GM18511 (cell line): ENCODE results near the gene SPTBN2.
A peak's percentile ranks its signal among the peaks of the same experiment; 100 is the strongest.
"Not testable (repeated sequence)": the region's sequence is repeated elsewhere in the genome, so short reads cannot be mapped to it uniquely, and the experiment has no call there.

Experiments used
- ATAC-seq: cut with Tn5 transposase; IDR thresholded peaks from one replicate; pipeline ENCODE4 v1.9.1; 2021; ENCODE audit warnings: mild to moderate bottlenecking, moderate library complexity; ENCODE audit not compliant: unreplicated experiment

SPTBN2 gene

GRCh38 chr11:66641834-66642233 is 87.2 kb downstream of the SPTBN2 start:
- no peak for ATAC-seq

GRCh38 chr11:66639814-66640340 is 89.1 kb downstream of the SPTBN2 start:
- not testable (repeated sequence) for ATAC-seq

GRCh38 chr11:66639066-66639813 is 89.8 kb downstream of the SPTBN2 start:
- no peak for ATAC-seq

GRCh38 chr11:66638177-66639065 is 90.6 kb downstream of the SPTBN2 start, which contains the start of gene RBM4:
TSS of gene RBM4 (plus strand) at chr11:66638703. CDS start at chr11:66639712, 1,009 bp downstream.
- peak; percentile 98 for ATAC-seq

- no peak for ATAC-seq
Measured at GRCh38 chr11:66637557-66638176, 91.3 kb downstream of the SPTBN2 start.

GRCh38 chr11:66636411-66636810 is 92.6 kb downstream of the SPTBN2 start:
- ATAC-seq: no peak
